Stimulated activated CD8-positive, alpha-beta memory T cell treated with anti-CD3 and anti-CD28 coated beads, Interleukin-7, amount 100 ng/mL, for 24 hours (primary cell): ENCODE measurements around the gene DISC1.
"Not testable (repeated sequence)": the region's sequence is repeated elsewhere in the genome, so short reads cannot be mapped to it uniquely, and the experiment has no call there.

ENCODE experiments used
- DNase-seq: peaks from one replicate; pipeline ENCODE4 v3.0.0-alpha.2; 2020; ENCODE audit warnings: low read depth

DISC1 gene

DNA sequence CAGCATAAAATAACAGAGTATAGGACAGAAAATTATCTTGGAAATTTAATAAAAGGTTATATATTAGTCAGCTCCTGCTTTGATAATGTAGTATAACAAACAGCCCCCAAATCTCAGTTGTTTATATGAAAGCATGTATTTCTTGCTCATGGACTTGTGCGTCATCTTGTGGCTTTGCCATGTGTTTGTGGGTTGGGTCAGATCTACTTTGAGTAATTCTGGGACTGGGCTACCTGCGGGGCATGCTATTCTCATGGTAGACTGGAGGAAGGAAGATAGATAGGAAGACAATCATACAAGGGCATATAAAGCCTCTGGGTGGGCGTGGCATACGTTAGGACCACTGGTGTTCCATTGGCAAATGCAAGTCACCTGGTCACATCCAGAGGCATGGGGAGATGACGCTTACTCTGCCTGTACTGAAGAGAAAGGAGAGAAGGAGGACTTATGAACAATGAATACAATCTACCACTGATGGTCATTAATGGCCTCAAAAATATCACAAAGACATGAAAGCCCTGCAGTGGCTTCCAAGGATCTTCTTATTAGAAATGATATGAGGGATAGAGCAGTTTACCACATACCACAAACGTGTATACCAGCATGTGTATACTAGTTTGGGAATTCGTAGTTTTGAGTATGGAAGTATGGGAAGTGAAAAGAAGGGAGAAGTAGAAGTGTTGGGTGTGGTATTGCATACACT lies 267.0 kb downstream of the DISC1 start:
- no peak for DNase-seq

- no peak for DNase-seq
Measured at GRCh38 chr1:231896806-231897205, 270.2 kb downstream of the DISC1 start.

DNA sequence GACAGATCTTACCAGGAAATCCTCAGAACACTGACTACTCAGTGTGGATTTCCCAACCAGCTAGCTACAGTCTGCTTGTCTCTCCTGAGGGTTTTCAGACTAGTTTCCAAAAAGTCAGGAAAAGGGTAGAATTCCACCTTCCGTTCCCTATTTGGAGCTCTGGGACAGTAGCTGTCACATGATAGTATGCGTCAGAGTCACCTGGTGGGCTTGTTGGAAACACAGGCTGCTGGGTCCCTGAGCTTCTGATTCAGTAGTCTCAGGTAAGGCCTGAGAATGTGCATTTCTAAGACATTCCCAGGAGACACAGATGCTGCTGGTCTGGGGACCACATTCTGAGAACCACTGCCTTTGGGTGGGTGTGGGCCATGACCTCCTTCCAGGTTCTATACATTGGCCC lies 272.5 kb downstream of the DISC1 start:
- DNase-seq = no peak

GRCh38 chr1:231899713-231900435 lies 273.3 kb downstream of the DISC1 start:
- no peak for DNase-seq

GRCh38 chr1:231903586-231904081 lies 277.0 kb downstream of the DISC1 start:
- no peak for DNase-seq

DNA sequence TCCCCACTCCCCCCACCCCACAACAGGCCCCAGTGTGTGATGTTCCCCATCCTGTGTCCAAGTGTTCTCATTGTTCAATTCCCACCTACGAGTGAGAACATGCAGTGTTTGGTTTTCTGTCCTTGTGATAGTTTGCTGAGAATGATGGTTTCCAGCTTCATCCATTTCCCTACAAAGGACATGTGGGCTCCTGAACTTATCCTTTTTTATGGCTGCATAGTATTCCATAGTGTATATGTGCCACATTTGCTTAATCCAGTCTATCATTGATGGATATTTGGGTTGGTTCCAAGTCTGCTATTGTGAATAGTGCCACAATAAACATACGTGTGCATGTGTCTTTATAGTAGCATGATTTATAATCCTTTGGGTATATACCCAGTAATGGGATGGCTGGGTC lies 280.7 kb downstream of the DISC1 start:
- not testable (repeated sequence) for DNase-seq

GRCh38 chr1:231913493-231913892 lies 286.9 kb downstream of the DISC1 start:
- no peak for DNase-seq

- DNase-seq = no peak
Measured at GRCh38 chr1:231918239-231919015, 291.8 kb downstream of the DISC1 start.

GRCh38 chr1:231919239-231919885 lies 292.8 kb downstream of the DISC1 start:
- DNase-seq = no peak

GRCh38 chr1:231919886-231920285 lies 293.3 kb downstream of the DISC1 start:
- no peak for DNase-seq

DNA sequence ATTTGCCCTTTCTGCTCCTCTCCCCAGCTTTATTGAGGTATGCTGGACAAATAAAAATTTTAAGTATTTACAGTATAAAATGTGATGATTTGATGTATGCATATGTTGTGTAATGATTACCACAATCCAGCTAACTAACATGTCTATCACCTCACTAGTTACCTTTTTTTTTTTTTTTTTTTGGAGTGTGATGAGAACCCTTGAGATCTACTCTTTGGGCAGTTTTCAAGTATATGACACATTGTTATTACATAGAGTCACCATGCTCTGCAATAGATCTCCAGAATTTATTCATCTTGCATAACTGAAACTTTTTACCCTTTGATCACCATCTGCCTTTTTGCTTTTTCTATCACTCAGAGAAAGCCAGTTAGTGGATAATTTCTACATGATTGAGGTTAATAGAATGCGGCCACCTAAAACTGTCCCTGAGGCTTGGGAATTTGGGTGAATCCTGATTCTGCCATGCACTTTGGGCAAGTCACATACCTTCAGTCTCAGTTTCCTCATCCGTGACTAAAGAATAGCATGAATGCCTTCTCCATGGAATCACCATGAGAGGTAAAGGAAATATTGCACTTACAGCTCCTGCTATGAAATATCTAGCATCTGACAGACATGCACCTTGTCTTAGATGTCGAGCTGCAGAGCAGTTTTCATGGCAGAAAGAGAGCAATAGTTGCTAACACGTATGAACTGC lies 295.2 kb downstream of the DISC1 start:
- no peak for DNase-seq

- DNase-seq = no peak
Measured at GRCh38 chr1:231923491-231924041, 297.0 kb downstream of the DISC1 start.

GRCh38 chr1:231924180-231924579 lies 297.6 kb downstream of the DISC1 start:
- DNase-seq = no peak

DNA sequence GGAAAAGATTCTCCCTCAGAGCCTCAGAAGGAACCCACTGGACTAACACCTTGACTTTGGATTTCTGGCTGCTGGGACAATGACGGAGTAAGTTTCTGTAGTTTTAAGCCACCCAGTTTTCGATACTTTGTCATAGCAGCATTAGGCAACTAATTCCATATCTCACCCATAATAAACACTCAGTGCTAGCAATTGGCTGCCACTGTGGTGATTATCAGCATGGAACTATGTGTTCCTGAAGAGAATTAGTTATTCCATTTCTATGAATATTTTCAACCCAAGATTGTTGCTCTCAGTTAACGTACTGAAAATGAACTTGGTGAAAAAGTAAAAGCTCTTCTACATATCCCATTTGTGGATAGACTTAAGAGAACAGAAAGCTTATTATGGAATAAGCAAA lies 299.3 kb downstream of the DISC1 start:
- DNase-seq = no peak

DNA sequence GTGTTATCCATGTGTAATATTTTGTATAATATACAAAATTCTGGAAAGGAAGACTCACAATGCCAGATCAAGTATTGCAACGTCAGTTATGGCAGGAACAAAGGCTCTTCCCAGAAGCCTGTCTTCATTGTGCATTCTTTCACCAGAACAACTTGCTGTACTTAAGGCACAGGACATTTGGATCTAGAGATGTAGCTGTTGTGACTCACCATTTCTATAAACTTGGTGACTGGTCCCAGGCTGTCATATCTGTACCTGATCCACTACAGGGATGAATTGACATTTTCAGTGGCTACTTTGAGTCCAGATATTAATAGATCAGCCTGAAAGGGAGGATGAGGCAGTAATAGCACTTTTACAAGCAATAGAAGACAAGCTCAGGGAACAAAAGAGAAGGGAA lies 299.8 kb downstream of the DISC1 start:
- no peak for DNase-seq

GRCh38 chr1:231926933-231927332 lies 300.3 kb downstream of the DISC1 start:
- DNase-seq = no peak

- DNase-seq = no peak
Measured at GRCh38 chr1:231927431-231927830, 300.8 kb downstream of the DISC1 start.

- DNase-seq = no peak
Measured at GRCh38 chr1:231929311-231929710, 302.7 kb downstream of the DISC1 start.

GRCh38 chr1:231930257-231930947 lies 303.8 kb downstream of the DISC1 start:
- DNase-seq = no peak

DNA sequence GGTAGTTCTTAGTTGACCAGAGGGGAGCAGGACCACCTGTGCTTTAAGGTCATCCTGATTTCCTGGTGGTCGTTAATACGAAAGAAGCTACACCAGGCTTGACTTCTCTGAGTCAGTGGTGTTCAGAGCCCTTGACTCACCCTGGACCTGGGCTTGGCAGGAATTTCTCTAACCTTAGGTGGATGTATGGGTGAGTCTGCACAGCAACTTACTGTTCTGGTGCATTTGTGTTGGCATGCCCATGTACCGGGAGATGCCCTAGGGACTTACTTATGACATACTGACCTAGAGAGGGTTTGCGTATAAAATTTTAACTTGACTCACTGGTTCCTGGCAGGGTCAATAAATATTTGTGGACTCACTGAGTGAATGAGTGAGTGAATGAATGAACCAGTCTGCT lies 304.6 kb downstream of the DISC1 start:
- DNase-seq = no peak
